Kidney tubule cell (primary cell): ENCODE results near the gene ADAP1.
"Not testable (repeated sequence)": the region's sequence is repeated elsewhere in the genome, so short reads cannot be mapped to it uniquely, and the experiment has no call there.

Experiments
- DNase-seq: peaks from one replicate; pipeline ENCODE4 v3.0.0-alpha.2; 2018; ENCODE audit warnings: low spot score

ADAP1 gene

GRCh38 chr7:954330-955238 lies at the start of gene ADAP1:
Gene ADAP1, minus strand, starts transcription at chr7:954680. Its CDS starts 203 bp downstream, at chr7:954477.
- peak; percentile 61 for DNase-seq

GRCh38 chr7:1002445-1002844 lies 48.0 kb upstream of the ADAP1 start:
- DNase-seq: not testable (repeated sequence)

DNA sequence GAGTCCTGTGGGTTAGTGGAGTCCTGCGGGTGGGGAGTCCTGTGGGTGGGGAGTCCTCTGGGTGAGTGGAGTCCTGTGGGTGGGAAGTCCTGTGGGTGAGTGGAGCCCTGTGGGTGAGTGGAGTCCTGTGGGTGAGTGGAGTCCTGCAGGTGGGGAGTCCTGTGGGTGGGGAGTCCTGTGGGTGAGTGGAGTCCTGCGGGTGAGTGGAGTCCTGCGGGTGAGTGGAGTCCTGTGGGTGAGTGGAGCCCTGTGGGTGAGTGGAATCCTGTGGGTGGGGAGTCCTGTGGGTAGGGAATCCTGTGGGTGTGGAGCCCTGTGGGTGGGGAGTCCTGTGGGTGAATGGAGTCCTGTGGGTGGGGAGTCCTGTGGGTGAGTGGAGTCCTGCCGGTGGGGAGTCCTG lies 47.5 kb upstream of the ADAP1 start:
- DNase-seq: not testable (repeated sequence)

GRCh38 chr7:1001069-1001770 lies 46.7 kb upstream of the ADAP1 start:
- DNase-seq: not testable (repeated sequence)

DNA sequence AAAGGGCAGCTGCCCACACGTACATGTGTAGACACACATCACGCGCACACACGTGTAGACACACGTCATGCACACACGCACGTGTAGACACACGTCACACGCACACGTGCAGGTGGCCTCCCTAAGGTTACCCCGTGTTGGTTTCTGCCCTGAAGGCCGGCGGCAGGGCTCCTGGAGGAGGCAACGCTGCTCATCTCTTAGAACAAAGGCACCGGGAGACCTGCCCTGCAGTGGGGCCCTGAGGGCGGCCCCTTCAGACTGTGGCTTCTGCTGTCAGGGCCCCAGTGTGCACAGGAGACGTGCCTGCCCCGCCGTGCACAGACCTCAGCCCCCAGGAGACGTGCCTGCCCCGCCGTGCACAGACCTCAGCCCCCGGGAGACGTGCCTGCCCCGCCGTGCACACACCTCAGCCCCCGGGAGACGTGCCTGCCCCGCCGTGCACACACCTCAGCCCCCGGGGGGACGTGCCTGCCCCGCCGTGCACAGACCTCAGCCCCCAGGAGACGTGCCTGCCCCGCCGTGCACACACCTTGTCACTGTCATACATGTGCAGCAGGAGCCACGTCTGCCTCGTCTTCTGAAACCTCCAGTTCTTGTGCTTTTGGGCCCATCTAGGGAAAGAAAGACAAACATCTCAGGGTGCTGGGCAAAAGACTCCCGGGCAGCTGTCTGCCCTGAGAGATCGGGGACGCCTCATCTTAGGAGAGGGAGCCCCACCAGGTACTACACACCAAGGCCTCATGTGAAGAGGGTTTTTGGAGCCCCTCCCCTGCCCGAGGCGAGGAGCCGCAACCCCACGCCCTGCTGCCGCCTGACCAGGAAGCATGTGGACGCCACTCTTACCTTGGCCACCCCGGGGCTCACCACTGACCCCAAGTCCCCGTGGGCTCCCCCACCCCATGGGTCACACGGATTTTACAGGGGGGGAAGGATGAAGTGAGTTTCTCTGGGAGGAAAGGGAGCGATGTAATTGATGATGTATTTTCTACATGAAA lies 45.8 kb upstream of the ADAP1 start:
- DNase-seq: no peak

DNA sequence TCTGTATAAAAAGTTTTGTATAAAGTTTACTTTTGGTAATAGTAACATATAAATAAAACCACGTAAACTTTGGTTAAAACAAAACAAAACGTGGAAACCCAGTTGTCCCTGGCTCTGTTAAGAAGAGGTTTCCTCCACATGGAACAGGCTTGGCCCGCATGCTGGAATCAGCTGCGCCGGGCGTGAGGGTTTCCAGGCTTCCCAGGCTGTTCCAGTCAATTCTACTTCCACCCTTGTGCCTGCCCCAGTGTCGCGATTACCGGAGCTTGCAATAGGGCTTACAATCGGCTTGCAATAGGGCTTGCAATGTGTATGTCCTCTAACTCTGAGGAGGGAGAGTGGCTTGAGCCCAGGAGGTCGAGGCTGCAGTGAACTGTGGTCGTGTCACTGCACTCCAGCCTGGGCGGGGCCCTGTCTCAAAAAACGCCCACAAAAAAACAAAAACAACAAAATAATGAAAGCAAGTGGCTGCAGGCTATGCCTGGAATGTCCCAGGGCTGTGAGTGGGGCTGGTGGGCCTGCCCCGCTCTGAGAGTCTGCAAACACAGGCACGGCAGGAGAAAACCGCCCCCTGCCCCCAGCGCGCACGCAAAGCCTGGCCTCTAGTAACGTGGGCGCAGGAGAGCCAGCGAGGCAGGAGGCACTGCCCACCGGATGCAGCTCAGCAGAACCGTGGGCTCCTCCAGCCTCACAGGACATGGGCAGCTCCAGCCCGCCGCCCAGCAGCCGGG lies 44.8 kb upstream of the ADAP1 start:
- no peak for DNase-seq

DNA sequence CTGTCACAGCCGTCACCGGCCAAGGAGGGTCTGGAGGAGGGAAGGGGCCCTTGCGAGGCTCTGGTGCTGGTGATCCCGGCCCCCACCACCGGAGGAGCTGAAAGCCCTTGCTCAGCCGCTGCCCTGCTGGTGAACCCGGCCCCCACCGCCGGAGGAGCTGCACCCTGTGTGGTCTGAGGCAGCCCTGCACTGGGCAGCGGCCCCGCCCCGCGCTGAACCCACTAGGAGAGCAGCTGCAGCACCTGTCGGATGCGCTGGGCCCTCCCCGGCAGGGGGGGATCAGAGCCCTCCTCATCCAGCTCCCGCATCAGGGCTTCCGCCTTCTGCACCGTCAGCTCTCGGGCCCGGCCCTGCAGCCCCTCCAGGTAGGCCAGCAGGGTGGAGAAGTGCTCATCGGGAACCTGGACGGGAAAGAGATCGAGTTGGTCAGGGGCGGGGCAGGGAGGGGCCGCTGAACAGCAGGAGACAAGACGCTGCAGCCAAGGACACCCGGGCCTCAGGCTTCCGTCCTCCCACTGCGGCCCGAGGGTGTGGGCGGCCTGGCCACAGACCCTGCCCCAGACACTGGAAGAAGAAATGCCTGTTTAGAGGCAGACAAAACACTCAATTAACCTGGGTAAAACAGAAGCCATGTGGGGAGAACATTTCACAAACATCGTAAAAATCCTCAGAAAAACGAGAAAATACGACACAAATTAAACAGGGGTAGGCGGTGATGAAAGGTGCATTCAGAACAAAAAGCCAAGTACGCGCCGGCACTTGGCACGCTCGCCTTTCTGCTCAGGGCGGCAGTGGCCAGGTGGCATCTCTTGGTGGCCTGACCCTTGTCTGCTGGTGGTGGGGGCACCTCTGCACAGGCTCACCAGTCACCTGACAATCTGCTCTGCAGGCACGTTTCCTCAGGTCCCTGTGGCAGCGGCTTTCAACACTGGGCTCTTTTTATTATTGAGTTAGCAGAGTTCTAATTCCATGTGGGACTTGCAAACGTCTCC lies 43.2 kb upstream of the ADAP1 start:
- DNase-seq: no peak

- no peak for DNase-seq
Measured at GRCh38 chr7:996079-996872, 41.8 kb upstream of the ADAP1 start.

DNA sequence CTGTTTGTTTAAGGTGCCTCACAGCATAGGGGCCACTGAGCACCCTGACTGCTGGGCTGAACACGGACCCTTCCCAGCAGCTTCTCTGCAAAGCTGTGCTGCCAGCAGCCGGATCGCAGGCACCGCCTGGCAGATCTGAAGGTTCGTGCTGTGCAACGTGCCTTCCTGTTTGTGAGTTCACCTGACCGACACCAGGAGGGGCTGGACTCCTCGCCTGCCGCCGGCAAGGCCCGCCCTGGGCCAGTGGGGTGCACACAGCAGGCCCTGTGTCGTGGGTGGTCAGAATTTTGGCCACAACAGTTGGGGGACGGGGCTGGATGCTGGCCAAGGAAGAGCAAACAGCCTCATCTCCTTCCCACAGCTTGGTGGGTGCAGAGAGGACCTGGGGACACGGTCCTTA lies 41.1 kb upstream of the ADAP1 start:
- DNase-seq: no peak

GRCh38 chr7:994592-995308 lies 40.3 kb upstream of the ADAP1 start:
- DNase-seq: no peak

GRCh38 chr7:992709-993607 lies 38.5 kb upstream of the ADAP1 start:
- peak; percentile 94 for DNase-seq

DNA sequence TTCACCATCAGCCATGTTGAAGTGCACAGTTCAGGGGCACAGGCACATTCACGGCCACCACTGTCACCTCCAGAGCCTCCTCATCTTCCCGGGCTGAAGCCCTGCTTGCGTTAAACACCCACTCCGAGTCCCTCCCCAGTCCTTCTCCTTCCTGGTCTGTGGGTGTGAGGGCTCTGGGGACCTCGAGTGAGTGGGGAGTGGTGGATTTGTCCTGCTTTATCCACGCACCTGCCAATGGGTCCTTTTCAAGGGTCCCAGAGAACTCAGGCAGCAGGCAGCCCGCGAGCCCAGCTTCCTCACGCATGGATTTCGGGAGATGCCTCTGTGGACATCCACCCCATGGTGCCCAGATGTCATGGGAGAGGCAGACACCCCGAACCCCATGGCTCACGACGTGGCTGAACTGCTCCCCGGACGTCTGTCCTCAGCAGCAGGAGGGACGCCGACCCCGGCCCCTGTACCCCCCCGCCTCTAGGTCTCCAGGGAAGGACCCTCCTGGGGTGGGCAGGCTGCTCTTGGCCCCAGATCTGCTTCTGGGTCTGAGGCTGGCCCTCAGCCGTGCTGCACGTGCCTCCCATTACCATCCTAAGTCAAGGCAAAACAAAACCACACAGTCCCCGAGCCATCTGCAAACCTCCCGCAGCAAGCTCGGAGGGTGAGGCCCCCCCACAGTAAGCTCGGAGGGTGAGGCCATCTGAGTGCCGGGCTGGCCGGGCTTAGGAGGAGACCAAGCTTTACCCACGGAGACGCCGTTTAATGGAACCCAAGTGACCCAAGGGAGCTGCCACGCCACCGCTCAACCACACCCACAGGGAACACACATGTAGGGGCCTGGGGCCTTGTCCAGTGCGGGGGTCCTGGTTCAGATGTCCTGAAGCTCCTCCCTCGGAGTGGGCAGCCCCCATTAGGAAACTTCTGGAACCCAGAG lies 37.5 kb upstream of the ADAP1 start:
- no peak for DNase-seq

GRCh38 chr7:990933-991728 lies 36.7 kb upstream of the ADAP1 start:
- DNase-seq: no peak

GRCh38 chr7:990352-990932 lies 36.0 kb upstream of the ADAP1 start:
- no peak for DNase-seq

DNA sequence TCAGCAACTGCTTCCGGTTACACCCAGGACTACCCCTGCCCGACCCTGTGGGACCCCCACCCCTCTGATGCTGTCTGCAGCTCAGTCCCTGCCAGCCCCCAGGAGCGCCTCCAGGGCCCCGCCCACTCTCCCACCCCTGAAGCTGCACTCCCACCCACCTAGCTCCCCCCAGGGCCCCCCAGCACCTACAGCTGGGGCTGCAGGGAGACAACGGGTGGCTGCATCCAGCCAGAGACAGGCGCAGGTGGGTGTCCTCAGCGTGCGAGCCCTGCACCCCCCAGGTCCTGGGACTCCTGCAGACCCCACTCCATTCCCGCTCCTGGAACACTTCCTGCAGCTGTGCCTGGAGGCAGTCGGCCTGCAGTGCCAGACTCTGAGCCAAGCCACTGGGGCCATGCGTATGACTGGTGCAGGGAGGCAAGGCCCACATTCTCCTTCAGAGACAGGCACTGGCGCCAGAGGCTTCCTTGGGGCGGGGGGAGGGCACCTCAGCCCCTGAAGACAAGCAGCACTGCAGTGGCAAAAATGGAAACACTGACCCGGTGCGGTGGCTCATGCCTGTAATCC lies 34.6 kb upstream of the ADAP1 start:
- DNase-seq: no peak
